Adrenal gland (tissue), 12 donors: Measurements from ENCODE around the gene RANBP9. TPM values are rescaled to one million over a fixed set of nuclear protein-coding genes. Genes with fewer than 3 reads are reported as not detected.

ENCODE experiments used
- DNase-seq, 7 donors: peaks; one replicate each; pipeline ENCODE4 v3.0.0-alpha.2; 2019 to 2020
- H3K27ac ChIP-seq, 5 donors: fragments of 200-600 bp; sonication (generic) in 4 of 5; 1 replicate in 3 of 5; 2 replicates in 2 of 5; pipeline versions ENCODE4 v1.5.1 to v1.8.0; 2016 to 2020; ENCODE audit warnings: mild to moderate bottlenecking in 1 of 5
- H3K27me3 ChIP-seq: fragments of 200-600 bp; 2 replicates; pipeline ENCODE4 v1.8.0; 2021
- H3K36me3 ChIP-seq, 2 donors: fragments of 200-600 bp; replicated peaks in 1 of 2; 1 replicate in 1 of 2; 2 replicates in 1 of 2; pipeline versions ENCODE4 v1.5.1 to v1.8.0; 2018 to 2022
- H3K4me1 ChIP-seq, 2 donors: fragments of 200-600 bp; replicated peaks in 1 of 2; 1 replicate in 1 of 2; 2 replicates in 1 of 2; pipeline versions ENCODE4 v1.5.1 to v1.8.0; 2018 to 2021
- H3K4me3 ChIP-seq, 4 donors: fragments of 200-600 bp; sonication (generic) in 3 of 4; one replicate each; pipeline ENCODE4 v1.5.1; 2016 to 2018
- H3K9me3 ChIP-seq, 3 donors: fragments of 200-600 bp; sonication (generic) in 1 of 3; replicated peaks in 1 of 3; 1 replicate in 2 of 3; 2 replicates in 1 of 3; pipeline versions ENCODE4 v1.5.1 to v1.8.0; 2016 to 2021
- POLR2A ChIP-seq, 2 donors: fragments of 450-650 bp; IDR thresholded peaks; one replicate each; pipeline ENCODE4 v1.6.1; 2017; ENCODE audit warnings: antibody characterized with exemption in 2 of 2, mild to moderate bottlenecking in 2 of 2, moderate library complexity in 1 of 2
- WGBS, 4 donors: extraction: QIAGEN DNeasy Blood & Tissue Kit in 2 of 4; methylation state at CpG; one replicate each; pipeline versions ENCODE4 v1.1.5 to v1.1.7; 2013 to 2017; 5-methylcytosine and 5-hydroxymethylcytosine counted together
- intact Hi-C, 2 donors: fragments of 100-400 bp; cut with DNase I; formaldehyde crosslinking; loops; one replicate each; pipeline versions ENCODE4 v1.14.1 to v1.15.0; 2022 to 2023
- polyA plus RNA-seq, 3 donors: library from polyadenylated mRNA; stranded (reverse); fragments of 200-250 nt in 2 of 3; fragments of 350-450 nt in 1 of 3; fragmentation: Illumina TruSeq in 1 of 3; extraction: RNeasy Lipid Tissue Mini Kit (QIAGEN cat#74804) in 1 of 3; gene quantifications; one replicate each; pipeline ENCODE4 v1.2.3, GENCODE V29; 2013 to 2014
- total RNA-seq, 9 donors: library from RNA; depleted of rRNA in 4 of 9; stranded (reverse); fragments of >200 nt in 4 of 9; fragments of 120-200 nt in 1 of 9; fragmentation: NEBNext Ultra II Directional in 1 of 9; extraction: Animal tissue kit (Norgen Biotek cat#: 25700) in 1 of 9; gene quantifications; one replicate each; pipeline versions ENCODE4 v1.1.0 to v1.2.4, GENCODE V29; 2013 to 2023
- TF ChIP-seq, protein P1 (sequence below), 6 experiments: fragments of 450-650 bp in 4 of 6; fragments of 200-600 bp in 2 of 6; sonication (generic) in 1 of 6; IDR thresholded peaks; 1 replicate in 5 of 6; 2 replicates in 1 of 6; pipeline versions ENCODE4 v1.5.1 to v1.8.0; 2016 to 2021; ENCODE audit warnings: antibody characterized with exemption in 6 of 6, mild to moderate bottlenecking in 2 of 6, moderate library complexity in 1 of 6
- donor health status: healthy with polysubstance abuse.
- donor health status: Bipolar disorder and iron deficiency.
- donor health status: DM: yes; HTN: yes; CAD: no.
- donor health status: DM: no; HTN: no; CAD: no.
- donor health status: DM: no; HTN: no; CAD: no.
- donor health status: DM: yes; HTN: yes; CAD: no.

RANBP9 gene
- total and polyA plus RNA-seq, 12 donors = 20.1 to 63.1 (median 37.9) TPM

- no peaks in the 10 kb centered on the region for H3K36me3 ChIP-seq
- H3K27ac ChIP-seq = no peak overlapping the region
- H3K27me3 ChIP-seq = no peaks in the 10 kb centered on the region
- H3K9me3 ChIP-seq = no peaks in the 10 kb centered on the region
- no peak for TF ChIP-seq POLR2A (IDR thresholded peaks at IDR 0.05)
- intact Hi-C loops = no loop called here
- no peak overlapping the region for H3K4me3 ChIP-seq
- WGBS, 4 donors = 94 to 98% (median 96%) methylated on average over 4 of the region's 4 CpGs
- no peak for DNase-seq
- H3K4me1 ChIP-seq = peaks cover 4 to 39% of the 10 kb centered on the region in 2 donors
Measured at GRCh38 chr6:13684855-13685254, 26.8 kb downstream of the RANBP9 start.

DNA sequence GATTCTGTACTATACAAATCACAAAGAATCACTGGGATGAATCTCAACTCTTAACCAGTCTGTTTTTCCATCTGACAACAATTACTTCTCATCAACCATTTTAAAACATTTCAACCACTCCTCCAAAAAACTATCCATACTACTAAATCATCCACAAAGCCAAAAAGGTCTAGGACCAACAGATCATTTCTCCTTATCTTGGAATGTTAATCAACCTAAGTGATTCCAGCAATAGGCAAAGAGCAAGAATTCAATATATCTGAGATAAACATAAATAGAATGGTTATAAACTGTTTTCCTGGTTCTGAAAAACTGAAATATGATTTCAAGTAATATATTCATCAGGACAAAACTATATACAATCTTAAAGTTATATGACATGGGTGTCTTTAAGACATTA, 28.6 kb downstream of the RANBP9 start:
- no peaks in the 10 kb centered on the region for H3K27me3 ChIP-seq
- TF ChIP-seq, protein P1, sequence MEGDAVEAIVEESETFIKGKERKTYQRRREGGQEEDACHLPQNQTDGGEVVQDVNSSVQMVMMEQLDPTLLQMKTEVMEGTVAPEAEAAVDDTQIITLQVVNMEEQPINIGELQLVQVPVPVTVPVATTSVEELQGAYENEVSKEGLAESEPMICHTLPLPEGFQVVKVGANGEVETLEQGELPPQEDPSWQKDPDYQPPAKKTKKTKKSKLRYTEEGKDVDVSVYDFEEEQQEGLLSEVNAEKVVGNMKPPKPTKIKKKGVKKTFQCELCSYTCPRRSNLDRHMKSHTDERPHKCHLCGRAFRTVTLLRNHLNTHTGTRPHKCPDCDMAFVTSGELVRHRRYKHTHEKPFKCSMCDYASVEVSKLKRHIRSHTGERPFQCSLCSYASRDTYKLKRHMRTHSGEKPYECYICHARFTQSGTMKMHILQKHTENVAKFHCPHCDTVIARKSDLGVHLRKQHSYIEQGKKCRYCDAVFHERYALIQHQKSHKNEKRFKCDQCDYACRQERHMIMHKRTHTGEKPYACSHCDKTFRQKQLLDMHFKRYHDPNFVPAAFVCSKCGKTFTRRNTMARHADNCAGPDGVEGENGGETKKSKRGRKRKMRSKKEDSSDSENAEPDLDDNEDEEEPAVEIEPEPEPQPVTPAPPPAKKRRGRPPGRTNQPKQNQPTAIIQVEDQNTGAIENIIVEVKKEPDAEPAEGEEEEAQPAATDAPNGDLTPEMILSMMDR (IDR thresholded peaks at IDR 0.05) = no peak
- no peak for TF ChIP-seq POLR2A (IDR thresholded peaks at IDR 0.05)
- H3K4me3 ChIP-seq = no peak overlapping the region
- intact Hi-C loops = no loop called here
- no peaks in the 10 kb centered on the region for H3K9me3 ChIP-seq
- peaks cover 3 to 44% of the 10 kb centered on the region in 2 donors for H3K4me1 ChIP-seq
- no peak overlapping the region for H3K27ac ChIP-seq
- no peak for DNase-seq
- no peaks in the 10 kb centered on the region for H3K36me3 ChIP-seq

DNA sequence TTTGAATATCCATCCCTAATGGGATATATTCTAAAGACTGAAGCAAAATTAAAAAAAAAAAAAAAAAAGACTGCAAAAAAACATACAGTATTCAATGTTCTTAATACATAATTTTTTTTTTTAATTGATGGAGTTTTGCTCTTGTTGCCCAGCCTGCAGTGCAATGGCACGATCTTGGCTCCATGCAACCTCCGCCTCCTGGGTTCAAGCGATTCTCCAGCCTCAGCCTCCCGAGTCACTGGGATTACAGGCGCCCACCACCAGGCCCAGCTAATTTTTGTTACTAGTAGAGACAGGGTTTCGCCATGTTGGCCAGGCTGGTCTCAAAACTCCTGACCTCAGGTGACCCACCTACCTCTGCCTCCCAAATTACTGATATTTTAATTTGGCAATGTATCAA, 29.3 kb downstream of the RANBP9 start:
- Histone ChIP-seq H3K4me3 (no peak overlapping the region), H3K36me3 (no peaks in the 10 kb centered on the region), H3K4me1 (peaks cover 3 to 45% of the 10 kb centered on the region in 2 donors), H3K9me3 (peaks cover 0 to under 1% (median 0%) of the 10 kb centered on the region in 3 donors), H3K27ac (no peak overlapping the region), H3K27me3 (no peaks in the 10 kb centered on the region)
- 94 to 98% (median 97%) methylated on average over 6 of the region's 6 CpGs for WGBS, 4 donors
- TF ChIP-seq, protein P1 (IDR thresholded peaks at IDR 0.05) = no peak
- TF ChIP-seq POLR2A (IDR thresholded peaks at IDR 0.05) = no peak
- no peak for DNase-seq
- intact Hi-C loops = no loop called here

- H3K9me3 ChIP-seq = peaks cover 0 to 10% (median 0%) of the 10 kb centered on the region in 3 donors
- TF ChIP-seq, protein P1 (IDR thresholded peaks at IDR 0.05) = no peak
- TF ChIP-seq POLR2A (IDR thresholded peaks at IDR 0.05) = no peak
- intact Hi-C loops = no loop called here
- H3K4me3 ChIP-seq = no peak overlapping the region
- no peak for DNase-seq
- H3K4me1 ChIP-seq = peaks cover 3 to 40% of the 10 kb centered on the region in 2 donors
- no peaks in the 10 kb centered on the region for H3K27me3 ChIP-seq
- WGBS, 4 donors = 81 to 84% (median 82%) methylated on average over 7 of the region's 7 CpGs
- H3K27ac ChIP-seq = no peak overlapping the region
- no peaks in the 10 kb centered on the region for H3K36me3 ChIP-seq
Measured at GRCh38 chr6:13681305-13682061, 30.2 kb downstream of the RANBP9 start.
